Measurements from ENCODE around the gene MAF. TPM values are rescaled to one million over a fixed set of nuclear protein-coding genes. Genes with fewer than 3 reads are reported as not detected.

MAF gene
- total RNA-seq, 4 donors from 2014 or later = 45.3 to 55.7 (median 46.8) TPM

DNA sequence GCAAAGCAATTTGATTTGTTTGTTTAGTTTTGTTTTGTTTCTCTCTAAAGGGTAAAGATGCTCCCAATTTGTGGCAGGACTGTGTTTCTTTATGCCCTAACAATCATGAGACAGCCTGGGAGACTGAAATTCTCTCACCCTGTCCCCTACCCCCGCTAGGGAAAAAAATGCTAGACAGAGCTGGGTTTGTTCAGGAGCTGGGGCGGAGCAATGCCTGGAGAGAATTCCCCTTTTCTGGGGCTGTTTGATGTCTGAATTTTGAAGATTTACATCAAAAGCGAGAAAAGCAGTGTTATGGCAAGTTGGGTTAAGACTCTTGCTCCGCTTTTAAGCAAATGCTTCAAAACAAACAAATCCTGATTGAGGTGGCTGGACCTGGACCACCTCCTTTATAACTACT is 8.4 kb downstream of the MAF start:
- TF ChIP-seq, protein P1, sequence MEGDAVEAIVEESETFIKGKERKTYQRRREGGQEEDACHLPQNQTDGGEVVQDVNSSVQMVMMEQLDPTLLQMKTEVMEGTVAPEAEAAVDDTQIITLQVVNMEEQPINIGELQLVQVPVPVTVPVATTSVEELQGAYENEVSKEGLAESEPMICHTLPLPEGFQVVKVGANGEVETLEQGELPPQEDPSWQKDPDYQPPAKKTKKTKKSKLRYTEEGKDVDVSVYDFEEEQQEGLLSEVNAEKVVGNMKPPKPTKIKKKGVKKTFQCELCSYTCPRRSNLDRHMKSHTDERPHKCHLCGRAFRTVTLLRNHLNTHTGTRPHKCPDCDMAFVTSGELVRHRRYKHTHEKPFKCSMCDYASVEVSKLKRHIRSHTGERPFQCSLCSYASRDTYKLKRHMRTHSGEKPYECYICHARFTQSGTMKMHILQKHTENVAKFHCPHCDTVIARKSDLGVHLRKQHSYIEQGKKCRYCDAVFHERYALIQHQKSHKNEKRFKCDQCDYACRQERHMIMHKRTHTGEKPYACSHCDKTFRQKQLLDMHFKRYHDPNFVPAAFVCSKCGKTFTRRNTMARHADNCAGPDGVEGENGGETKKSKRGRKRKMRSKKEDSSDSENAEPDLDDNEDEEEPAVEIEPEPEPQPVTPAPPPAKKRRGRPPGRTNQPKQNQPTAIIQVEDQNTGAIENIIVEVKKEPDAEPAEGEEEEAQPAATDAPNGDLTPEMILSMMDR (IDR thresholded peaks at IDR 0.05; ENCODE audit: low read depth) = no peak

DNA sequence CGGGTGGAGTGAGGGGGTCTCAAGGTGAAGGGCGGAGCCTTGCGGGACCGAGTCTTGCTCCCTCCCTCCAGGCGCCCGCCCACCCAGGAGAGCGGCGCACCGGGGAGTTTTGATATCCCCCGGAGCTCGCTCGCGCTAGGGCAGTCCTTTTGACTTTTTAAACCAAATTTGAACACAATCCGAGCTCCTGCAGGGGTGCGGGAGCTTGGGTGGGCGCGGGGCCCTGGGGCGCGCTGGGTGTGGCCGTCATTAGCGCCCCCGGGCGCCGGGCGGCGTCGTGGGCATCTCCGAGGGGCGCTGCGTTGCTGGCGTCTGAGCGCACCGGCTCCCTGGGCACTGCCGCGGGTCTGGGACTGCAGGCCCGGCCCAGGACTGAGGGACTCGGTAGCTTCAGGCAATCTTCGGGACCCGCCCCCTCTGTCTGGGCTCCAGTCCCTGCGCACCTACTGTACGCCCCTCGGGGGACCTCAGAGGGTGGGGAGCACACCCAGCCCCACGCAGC is 10.9 kb downstream of the MAF start:
- TF ChIP-seq, protein P1 (IDR thresholded peaks at IDR 0.05; ENCODE audit: low read depth) = no peak

DNA sequence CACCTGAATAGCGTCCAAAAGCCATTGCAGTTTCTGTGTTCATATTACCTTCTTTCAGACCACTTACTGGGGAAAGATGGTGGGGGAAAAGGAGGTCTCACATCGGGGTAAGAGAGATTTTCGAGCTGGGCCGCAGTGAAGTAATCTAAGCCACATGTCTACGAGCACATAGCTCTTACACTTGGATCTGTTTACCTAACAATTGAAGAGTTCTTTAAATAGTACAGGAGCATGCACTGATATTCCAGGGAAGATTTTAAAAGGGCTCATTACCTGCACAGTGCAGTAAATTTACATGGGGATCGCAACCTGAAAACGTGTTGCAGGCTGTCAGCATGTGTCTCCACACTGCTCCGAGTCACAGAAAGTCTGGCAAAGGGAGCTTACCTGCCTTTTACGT is 12.6 kb downstream of the MAF start:
- TF ChIP-seq, protein P1 (IDR thresholded peaks at IDR 0.05; ENCODE audit: low read depth) = no peak

DNA sequence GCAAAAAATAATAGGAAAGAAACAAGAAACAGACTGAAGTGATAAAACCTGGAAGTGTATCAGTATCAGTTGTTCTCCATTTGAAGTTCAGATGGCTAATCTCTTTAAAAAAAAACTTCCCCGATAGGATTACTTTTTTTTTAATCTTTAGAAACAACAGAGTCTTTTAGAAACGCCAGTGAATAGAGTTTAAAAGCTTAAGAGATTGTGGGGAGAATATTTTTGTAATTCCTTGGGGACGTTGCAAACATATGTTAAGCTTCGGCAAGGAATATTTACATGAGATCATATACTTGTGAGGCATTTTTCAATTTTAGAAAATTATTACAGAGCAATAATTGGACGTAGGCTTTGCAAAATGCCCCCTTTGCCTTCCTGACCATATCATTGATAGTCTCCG is 13.2 kb downstream of the MAF start:
- TF ChIP-seq, protein P1 (IDR thresholded peaks at IDR 0.05; ENCODE audit: low read depth) = no peak

DNA sequence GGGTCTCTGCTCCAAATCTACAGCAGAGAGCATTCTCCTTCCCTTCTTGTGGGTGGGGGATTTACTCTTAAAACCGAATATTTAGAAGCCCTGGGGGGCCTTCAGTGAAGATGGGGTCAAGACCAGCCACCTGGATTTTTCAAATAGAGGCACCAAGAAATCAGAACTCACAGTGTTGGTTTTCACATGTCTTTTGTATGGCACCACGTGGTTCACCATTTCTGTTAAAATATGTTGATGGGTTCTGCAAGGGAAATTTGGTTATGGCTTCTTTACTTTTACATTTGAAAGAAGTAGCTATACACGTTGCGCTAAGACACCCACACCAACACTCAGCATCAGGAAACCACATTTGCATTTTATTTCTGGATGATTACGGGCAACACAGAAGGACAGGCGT is 17.7 kb downstream of the MAF start:
- TF ChIP-seq, protein P1 (IDR thresholded peaks at IDR 0.05; ENCODE audit: low read depth) = no peak

DNA sequence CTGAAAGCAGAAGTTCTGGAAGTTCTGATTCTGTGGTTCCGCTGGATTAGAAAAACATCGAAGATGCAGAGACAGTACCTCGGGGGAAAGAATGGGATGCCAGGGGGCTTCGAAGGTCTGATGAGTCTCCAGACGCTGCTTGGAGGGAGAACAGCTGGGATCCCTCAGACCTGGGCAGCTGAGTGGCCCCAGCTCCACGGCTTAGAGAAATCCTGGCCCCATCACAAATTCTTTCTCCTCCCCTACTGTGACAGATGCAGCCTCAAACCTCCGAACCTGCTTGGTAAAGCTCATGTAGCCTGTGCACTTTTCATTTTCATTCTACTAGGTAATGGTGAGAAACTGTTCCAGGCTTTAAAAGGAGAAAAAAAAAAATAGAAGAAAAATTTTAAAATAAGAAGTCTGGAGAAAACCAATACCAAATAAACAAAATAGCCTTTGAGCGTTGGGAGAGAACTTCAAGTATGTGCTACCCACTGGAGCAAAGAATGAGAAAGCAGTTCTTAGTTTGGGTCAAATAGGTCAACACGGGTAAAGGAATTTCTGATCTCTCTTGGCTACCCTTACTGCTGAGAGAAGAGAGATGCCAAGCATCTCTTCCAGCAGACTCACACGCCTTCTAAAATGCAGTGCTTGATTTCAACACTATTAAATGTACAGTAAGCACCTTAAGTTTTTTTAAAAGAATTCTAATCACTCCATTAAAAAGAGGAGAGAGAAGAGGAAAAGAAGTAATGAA is 19.9 kb downstream of the MAF start:
- TF ChIP-seq, protein P1 (IDR thresholded peaks at IDR 0.05; ENCODE audit: low read depth) = no peak

DNA sequence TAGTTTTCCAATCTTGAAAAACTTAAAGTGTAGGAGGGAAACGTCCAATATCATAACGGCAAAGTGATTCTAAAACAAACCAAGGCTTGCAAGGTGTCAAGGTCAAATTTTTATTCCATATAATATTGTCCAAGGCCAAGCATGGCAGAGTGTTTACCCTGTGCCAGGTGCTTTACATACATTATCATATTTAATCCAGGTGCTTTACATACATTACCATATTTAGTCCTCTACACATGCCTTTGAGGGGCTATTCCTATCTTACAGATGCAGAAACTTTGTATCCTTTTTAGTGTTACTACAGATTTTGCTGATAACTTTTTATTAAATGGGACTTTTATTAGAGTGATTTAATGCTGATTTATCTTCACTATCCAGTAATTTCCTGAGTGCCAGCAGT is 23.9 kb downstream of the MAF start:
- TF ChIP-seq, protein P1 (IDR thresholded peaks at IDR 0.05; ENCODE audit: low read depth) = no peak
